Measurements from ENCODE around the gene SLC48A1. TPM values are rescaled to one million over a fixed set of nuclear protein-coding genes. Genes with fewer than 3 reads are reported as not detected.

Gene SLC48A1
- 23.2 TPM for total RNA-seq
- long read RNA-seq, transcript SLC48A1-201 (3 exons, 3,010 nt), result major isoform, 39 of 44 reads
- long read RNA-seq, partial matches to known transcripts, result 0 of 44 reads
- long read RNA-seq, other reads (novel, unspliced or antisense), result 4 of 44 reads

GRCh38 chr12:47773062-47773857 lies at the start of gene SLC48A1:
TSS of gene SLC48A1 (plus strand) at chr12:47773238. CDS start at chr12:47773305, 67 bp downstream.
- peak; percentile 89 for DNase-seq (ENCODE audit: missing footprints)
- peak; percentile 78 for ATAC-seq
- intact Hi-C loops (cut with DNase I), result no loop called here

DNA sequence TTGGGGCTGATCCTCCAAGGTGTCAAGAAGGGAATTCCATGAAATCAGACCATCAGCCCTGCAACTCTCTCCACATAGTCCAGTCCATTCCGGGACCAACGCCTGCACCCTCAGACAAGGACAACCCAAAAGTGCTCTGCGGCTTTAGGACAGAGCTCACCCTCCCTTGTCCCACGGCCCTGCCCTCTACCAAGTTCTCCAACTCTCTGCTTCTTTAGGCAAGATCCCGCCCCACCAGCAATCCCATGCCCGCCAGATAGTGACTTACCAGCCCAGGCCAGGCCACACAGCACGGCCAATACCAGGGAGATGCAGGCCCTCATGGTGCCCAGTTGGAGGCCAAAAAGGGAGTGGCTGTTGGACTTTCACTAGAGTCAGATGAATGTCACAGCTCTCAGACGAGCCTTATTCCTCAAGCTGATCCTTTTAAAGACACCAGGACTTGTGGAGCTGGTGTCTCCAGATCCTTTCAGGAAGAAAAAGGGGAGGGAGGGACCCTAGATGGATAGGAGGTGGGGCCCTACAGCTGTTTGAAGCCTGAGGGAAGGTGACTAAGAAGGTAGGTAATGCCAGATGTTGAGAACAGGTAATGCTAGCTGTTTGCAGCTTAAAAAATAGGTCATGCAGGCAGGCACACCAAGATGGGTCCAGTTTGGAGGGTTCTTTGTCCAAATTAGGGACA lies 47.8 kb upstream of the SLC48A1 start, which contains the start of gene ENDOU:
TSS of gene ENDOU (minus strand) at position 400 of the 682 bp plus-strand sequence. CDS start at position 323, 77 bp downstream.
- intact Hi-C loops (cut with DNase I), result no loop called here
- ATAC-seq, result no peak
- no peak for DNase-seq (ENCODE audit: missing footprints)

GRCh38 chr12:47725893-47726292 lies 47.1 kb upstream of the SLC48A1 start:
- ATAC-seq (no peak), DNase-seq (ENCODE audit: missing footprints) (no peak)
- intact Hi-C loops (cut with DNase I), result no loop called here

- peak; percentile 15 for ATAC-seq
- DNase-seq (ENCODE audit: missing footprints), result no peak
- intact Hi-C loops (cut with DNase I), result no loop called here
Measured at GRCh38 chr12:47729233-47729632, 43.8 kb upstream of the SLC48A1 start.

GRCh38 chr12:47730341-47730744 lies 42.7 kb upstream of the SLC48A1 start:
- ATAC-seq (no peak), DNase-seq (ENCODE audit: missing footprints) (no peak)
- intact Hi-C loops (cut with DNase I), result no loop called here

GRCh38 chr12:47731723-47732122 lies 41.3 kb upstream of the SLC48A1 start:
- intact Hi-C loops (cut with DNase I), result no loop called here
- no peak for DNase-seq (ENCODE audit: missing footprints)
- no peak for ATAC-seq

- no peak for ATAC-seq
- intact Hi-C loops (cut with DNase I), result no loop called here
- DNase-seq (ENCODE audit: missing footprints), result no peak
Measured at GRCh38 chr12:47732504-47732903, 40.5 kb upstream of the SLC48A1 start.

- ATAC-seq, result no peak
- intact Hi-C loops (cut with DNase I), result no loop called here
- DNase-seq (ENCODE audit: missing footprints), result no peak
Measured at GRCh38 chr12:47733142-47733541, 39.9 kb upstream of the SLC48A1 start.

DNA sequence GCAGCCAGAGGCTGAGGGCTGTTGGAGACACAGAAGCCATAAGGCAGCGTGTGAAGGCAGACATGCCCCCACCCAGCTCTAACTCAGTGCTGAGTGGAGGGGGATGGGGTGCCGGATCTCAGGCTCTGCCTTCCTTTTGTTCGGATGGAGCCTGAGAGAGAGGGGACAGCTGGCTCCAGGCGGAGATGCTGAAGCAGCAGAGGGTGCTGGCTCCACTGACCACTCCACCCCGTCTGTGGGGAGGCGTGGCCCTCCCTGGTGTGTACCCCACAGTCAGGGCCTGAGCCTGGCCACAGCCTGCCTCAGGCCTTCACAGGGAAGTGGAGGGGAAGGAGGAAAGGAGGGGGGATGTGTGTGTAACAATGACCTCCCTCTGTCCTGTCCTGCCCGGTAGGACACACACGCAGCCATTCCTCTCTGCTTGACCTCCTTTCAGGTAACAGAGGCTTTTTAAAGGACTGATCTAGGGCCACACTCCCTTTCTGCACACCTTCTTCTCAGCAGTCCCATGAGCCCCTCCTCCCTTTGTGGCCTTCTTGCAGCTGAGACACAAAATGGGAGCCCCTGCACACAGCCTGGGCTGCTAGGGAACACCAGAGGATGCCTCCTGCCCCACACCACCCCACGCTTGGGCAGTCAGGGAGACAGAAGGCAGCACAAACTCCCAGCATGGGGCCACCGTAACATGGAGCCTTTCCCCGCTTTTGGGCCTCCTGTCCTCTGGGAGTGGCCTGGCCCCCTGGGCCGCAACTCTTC lies 38.1 kb upstream of the SLC48A1 start:
- intact Hi-C loops (cut with DNase I), result no loop called here
- ATAC-seq (no peak), DNase-seq (ENCODE audit: missing footprints) (no peak)

DNA sequence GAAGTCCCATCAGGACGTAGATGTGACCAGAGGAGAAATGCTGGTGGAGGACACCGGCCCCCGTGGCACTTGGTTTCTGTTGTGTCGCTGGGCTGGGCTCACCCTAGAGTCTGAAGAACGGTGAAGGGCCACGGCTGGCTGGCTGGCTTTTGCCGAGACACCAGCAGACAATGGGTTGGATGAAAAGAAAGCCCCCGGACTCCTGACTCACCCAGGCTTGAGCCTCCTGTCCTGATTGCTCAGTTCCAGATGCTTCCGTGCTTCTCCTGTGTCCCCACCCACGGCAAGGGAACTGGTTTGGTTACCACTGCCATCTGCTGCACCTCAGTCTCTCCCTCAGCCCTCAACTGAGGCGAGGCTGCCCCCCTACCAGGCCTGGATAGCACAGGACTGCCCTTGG lies 37.4 kb upstream of the SLC48A1 start:
- intact Hi-C loops (cut with DNase I), result loop anchor here (2.0 kb wide), 1 partner anchor 19 kb away; no protein-coding TSS in a partner anchor
- ATAC-seq, result no peak
- no peak for DNase-seq (ENCODE audit: missing footprints)

DNA sequence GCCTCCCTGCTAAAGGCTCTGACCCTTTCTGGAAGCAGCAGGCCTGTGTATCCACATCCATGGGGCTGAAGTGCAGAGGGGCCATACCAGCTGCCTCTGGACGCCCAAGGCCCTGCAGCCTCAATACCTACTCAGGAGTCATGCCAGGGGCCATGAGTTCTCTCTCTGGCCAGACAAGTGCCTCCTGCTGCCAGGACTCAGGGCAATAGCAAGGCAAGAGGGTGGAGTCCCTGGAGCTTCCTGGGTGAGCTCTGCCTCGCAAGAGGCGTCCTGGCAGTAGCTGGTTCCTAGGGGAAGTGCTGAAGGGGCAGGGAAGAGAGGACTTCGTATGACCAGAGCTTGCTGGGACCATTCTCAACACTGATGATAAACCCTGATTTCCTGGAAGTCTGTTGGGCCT lies 36.8 kb upstream of the SLC48A1 start:
- intact Hi-C loops (cut with DNase I), result loop anchor here (2.0 kb wide), 1 partner anchor 19 kb away; no protein-coding TSS in a partner anchor
- DNase-seq (ENCODE audit: missing footprints), result no peak

DNA sequence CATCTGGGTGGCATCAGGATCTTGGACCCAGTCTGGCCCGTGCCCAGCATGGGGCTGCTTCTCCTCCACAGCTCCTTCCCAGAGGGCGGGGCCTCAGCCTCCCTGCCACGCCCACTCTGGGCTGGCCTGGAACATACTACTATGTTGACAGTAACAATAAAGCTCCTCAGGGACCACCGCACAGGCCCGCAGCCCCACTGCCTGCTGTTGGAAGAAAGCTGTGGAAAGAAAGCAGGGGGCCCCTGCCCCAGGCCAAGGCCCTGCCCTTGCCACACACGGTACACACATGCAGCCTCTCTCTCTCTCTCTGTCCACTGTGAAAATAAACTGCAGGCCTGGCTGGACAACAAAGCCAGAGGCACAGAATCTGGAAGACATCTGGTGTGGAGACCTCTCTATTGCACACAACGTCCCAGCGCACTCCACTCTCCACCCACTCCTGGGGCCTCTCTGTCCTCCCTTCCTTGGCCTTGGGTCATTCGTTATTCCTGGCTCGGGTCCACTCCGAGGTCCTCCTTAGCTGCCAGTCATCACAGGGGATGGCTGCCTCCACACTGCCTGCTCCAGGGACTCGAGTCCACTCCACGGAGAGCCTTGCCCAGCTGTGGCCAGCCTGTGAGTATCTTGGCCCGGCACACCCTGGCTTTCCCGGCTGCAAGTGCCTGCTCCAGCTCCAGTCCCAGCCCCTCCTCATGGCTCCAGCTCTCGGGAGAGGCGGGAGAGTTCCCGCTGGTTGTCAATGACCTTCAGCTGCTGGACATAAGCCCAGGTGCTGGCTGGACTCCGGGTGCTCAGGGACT lies 36.0 kb upstream of the SLC48A1 start:
- DNase-seq (ENCODE audit: missing footprints) (peak; percentile 93), ATAC-seq (peak; percentile 87)
- intact Hi-C loops (cut with DNase I), result loop anchor here (1.0 to 2.0 kb wide), 2 partner anchors 16 to 20 kb away; no protein-coding TSS in a partner anchor

More for the DNA sequence above, 36.8 kb upstream of the SLC48A1 start:
- no peak for ATAC-seq

DNA sequence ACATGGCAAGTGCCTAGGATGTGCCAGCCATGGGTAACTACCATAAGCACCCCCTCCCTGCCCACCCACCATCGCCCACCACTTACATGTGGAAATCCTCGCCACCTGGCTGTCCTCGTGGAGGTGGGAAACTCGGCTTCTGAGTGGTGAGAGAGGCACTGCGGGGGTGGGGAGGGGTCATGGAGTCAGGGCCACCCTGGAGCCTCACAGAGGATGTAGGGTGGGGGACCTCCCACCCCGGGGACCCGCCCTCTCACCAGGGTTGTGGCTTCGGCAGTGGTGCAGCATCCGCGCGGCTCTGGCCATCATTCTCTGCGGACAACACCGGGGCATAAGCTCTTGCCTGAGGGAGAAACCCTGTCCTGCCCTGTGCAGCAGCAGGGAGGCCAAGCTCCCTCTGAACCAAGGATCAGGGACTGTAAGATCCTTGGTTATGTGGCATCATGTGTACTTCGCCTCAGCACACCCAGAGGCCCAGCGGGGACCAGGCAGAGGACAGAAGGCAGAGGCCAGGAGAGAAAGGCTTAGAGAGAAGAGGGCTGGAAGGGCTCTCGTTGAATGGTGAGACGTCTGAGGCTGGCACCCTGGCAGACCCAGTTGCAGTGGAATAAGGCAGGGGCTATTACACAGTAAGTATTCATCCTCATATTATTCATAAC lies 35.0 kb upstream of the SLC48A1 start:
- intact Hi-C loops (cut with DNase I), result loop anchor here (1.0 to 2.0 kb wide), 2 partner anchors 15 to 21 kb away; no protein-coding TSS in a partner anchor
- DNase-seq (ENCODE audit: missing footprints), result no peak

DNA sequence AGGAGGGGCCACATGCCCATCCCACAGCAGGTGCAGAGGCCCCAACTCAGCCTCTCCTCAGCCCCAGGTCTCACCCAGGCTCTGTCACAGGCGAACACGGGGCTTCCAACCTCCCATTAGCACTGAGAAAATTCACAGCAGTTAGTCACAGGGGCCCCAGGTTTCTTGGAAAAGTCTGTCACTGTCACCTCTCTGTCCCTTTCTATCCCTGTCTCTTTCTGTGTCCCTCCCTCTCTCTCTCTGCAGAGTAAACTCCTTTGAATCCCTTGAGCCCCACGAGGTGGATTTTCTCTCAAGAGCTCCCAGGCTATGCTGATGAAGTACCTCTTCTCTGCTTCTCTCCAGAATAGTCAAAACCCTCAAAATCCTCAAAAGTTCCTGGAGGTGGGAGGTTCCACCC lies 33.7 kb upstream of the SLC48A1 start:
- ATAC-seq (no peak), DNase-seq (ENCODE audit: missing footprints) (no peak)
- intact Hi-C loops (cut with DNase I), result no loop called here

More for the DNA sequence above, 35.0 kb upstream of the SLC48A1 start:
- no peak for ATAC-seq

DNA sequence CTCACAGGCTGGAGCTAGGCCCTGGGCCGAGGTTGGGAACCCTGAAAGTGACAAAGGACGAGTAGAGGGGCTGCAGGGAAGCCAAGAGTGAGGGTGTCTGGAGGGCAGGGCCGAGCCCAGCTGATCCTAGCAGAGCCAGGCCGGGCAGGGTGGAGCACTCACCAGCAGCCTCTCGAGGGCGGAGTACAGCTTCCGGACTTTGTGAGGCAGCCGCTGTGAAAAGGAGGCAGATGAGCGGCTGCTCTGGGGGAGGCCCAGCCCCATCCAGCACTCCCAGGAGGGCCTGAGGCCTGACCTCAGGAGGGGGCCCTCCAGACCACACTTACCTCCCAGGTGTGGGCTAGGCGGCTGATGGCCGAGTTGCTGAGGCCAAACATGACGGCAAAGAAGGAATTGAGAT lies 33.1 kb upstream of the SLC48A1 start:
- no peak for ATAC-seq
- intact Hi-C loops (cut with DNase I), result no loop called here

DNA sequence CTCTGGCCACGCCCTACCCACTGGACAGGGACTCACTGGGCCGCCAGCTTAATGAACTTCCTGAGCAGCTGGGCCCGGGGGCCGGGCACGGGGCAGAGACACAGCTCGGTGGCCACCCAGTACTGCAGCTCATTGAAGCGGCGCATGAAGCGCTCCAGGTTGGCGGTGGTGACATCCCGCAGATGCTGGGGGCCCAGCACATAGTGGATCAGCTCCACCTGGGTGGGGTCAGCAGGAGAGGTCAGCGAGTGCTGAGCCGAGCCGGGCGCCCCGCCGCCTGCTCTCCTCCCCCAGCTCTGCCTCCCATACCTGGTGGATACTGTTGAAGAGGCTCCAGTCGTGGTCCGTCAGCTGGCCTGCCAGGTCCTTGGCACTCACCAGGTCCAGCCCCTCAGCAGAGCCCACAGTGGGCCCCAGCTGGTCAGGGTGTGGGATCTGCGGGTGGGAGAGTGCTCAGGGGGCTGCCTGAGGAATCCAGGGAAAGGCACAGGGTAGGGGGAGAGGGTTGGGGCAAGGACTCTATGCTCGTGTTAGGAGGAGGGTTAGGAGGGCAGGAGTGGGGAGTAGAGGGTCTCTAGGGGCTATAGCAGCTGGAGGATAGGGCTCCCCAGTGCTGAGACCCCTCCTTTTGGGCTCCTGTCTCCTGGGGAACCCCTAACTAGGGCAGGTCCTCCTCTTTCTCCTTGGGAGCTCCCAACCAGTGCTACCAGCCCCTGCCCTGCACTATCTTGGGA lies 32.3 kb upstream of the SLC48A1 start:
- no peak for ATAC-seq
- intact Hi-C loops (cut with DNase I), result no loop called here
- no peak for DNase-seq (ENCODE audit: missing footprints)

More for the DNA sequence above, 33.1 kb upstream of the SLC48A1 start:
- DNase-seq (ENCODE audit: missing footprints), result peak; percentile 81

DNA sequence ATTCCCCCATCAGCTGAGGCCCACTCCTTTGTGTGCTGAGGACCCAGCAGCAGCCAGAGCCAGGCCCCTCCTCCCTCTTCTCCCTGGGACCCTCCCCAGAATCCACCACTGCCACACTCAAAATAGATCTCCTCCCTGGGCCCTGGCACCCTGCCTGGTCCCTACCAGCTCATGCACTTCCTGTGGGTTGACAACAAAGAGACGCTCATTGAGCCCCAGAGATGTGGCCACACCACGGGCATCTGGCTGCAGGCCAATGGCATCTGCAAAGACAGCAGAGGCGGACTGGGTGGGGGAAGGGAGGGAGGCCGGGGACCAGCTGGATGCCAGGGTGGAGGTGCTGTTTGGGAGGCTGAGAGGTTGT lies 31.7 kb upstream of the SLC48A1 start:
- intact Hi-C loops (cut with DNase I), result no loop called here
- ATAC-seq (no peak), DNase-seq (ENCODE audit: missing footprints) (peak; percentile 95)

All from Right ventricle myocardium inferior (tissue), 1 donor.